ENCODE measurements around the gene ATF7. TPM values are rescaled to one million over a fixed set of nuclear protein-coding genes. Genes with fewer than 3 reads are reported as not detected.
"Not testable (repeated sequence)": the region's sequence is repeated elsewhere in the genome, so short reads cannot be mapped to it uniquely, and the experiment has no call there.

The ATF7 gene
- total RNA-seq, 1 experiment from 2014 or later: 26.9 TPM

DNA sequence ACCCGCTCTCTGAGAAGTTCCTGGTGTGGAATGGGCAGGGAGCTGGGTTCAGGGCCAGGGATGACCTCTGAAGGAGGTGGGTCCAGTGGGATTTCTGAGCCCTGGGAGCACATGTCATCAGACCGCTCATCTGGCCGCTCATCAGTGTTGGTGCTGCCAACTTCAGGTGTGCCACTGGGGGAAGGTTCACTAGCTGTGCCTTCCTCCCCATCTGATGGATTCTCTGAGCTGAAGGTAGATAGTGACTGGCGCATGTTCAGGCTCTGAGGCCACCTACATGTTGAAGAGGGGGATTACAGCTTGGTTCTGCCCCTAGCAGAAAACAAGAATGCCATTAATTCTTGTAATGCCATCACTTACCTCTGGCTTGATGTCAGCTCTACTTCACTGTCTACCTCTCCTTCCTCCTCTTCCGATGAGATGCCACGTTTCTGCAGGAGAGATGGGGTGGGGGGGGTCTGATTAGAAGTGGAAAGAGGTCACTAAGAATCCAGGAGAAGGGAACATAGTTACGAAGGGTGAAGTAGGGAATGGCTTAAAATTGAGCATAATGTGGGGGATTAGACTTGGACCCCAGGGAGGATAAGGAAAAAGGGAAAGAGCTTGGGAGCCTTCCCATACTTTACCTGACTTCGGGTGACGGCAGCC, 144.1 kb downstream of the ATF7 start:
- no peaks in the 10 kb centered on the region for H3K9me3 Mint-ChIP-seq (ENCODE audit: unreplicated experiment)
- CTCF ChIA-PET: interaction anchor here (0.5 to 1.8 kb wide), 10 partner anchors 10 to 204 kb away, joined by 3 to 9 read pairs (median 7); partner anchors contain the start of genes AAAS, MAP3K12 and TARBP2
- no peaks in the 10 kb centered on the region for H3K4me1 ChIP-seq
- POLR2A ChIA-PET: interaction anchor here (1.1 to 1.3 kb wide), 2 partner anchors 10 to 19 kb away, joined by 4 to 6 read pairs; partner anchors contain the start of gene TARBP2
- H3K27me3 ChIP-seq (replicated peaks; ENCODE audit: control insufficient read depth, insufficient read depth, low read length): no peaks in the 10 kb centered on the region
- intact Hi-C loops (cut with micrococcal nuclease; ENCODE audit: unreplicated experiment): loop anchor here (1.0 kb wide), 1 partner anchor 26 kb away; no protein-coding TSS in a partner anchor
- H3K36me3 ChIP-seq (ENCODE audit: control insufficient read depth, insufficient read depth, low read length): peaks cover 9% of the 10 kb centered on the region
- H3K9me3 ChIP-seq: no peaks in the 10 kb centered on the region
- H3K27ac Mint-ChIP-seq (ENCODE audit: unreplicated experiment): peak overlapping the region; percentile 46
- peak overlapping the region; percentile 10 for H3K4me3 Mint-ChIP-seq (ENCODE audit: unreplicated experiment)
- no peak overlapping the region for H3K4me3 ChIP-seq (ENCODE audit: low read depth, low read length)
- BruUV-seq (replicated peaks): no TSS peak
- no peaks in the 10 kb centered on the region for H3K4me1 Mint-ChIP-seq (ENCODE audit: low read depth, unreplicated experiment)
- no peaks in the 10 kb centered on the region for H3K27me3 Mint-ChIP-seq (ENCODE audit: insufficient read depth, unreplicated experiment)
- peaks cover 98% of the 10 kb centered on the region for H3K36me3 Mint-ChIP-seq (ENCODE audit: insufficient read depth, unreplicated experiment)
- peak; percentile 37 to 38 for DNase-seq
- peak; percentile 21 to 46 for TF ChIP-seq CTCF (IDR thresholded peaks at IDR 0.05; ENCODE audit: insufficient read depth in 1 of 2, low read depth in 1 of 2, low read length in 1 of 2, severe bottlenecking in 1 of 2, unreplicated experiment in 1 of 2)

GRCh38 chr12:53481458-53481857, 144.7 kb downstream of the ATF7 start:
- H3K4me3 Mint-ChIP-seq (ENCODE audit: unreplicated experiment); H3K9me3 ChIP-seq; H3K9me3 Mint-ChIP-seq (ENCODE audit: unreplicated experiment); H3K4me3 ChIP-seq (ENCODE audit: low read depth, low read length); H3K27me3 Mint-ChIP-seq (ENCODE audit: insufficient read depth, unreplicated experiment); H3K36me3 ChIP-seq (ENCODE audit: control insufficient read depth, insufficient read depth, low read length); intact Hi-C loops (cut with micrococcal nuclease; ENCODE audit: unreplicated experiment); H3K4me1 ChIP-seq; BruUV-seq (replicated peaks); DNase-seq; H3K4me1 Mint-ChIP-seq (ENCODE audit: low read depth, unreplicated experiment); H3K27me3 ChIP-seq (replicated peaks; ENCODE audit: control insufficient read depth, insufficient read depth, low read length): not testable (repeated sequence)
- Mint-ChIP-seq H3K27ac (ENCODE audit: unreplicated experiment) (peak overlapping the region; percentile 46), H3K36me3 (ENCODE audit: insufficient read depth, unreplicated experiment) (peaks cover 98% of the 10 kb centered on the region)
- POLR2A ChIA-PET: interaction anchor here (1.1 to 1.3 kb wide), 2 partner anchors 11 to 20 kb away, joined by 4 to 6 read pairs; partner anchors contain the start of gene TARBP2
- CTCF ChIA-PET: interaction anchor here (0.5 to 1.8 kb wide), 8 partner anchors 9 to 204 kb away, joined by 3 to 9 read pairs (median 7); partner anchors contain the start of genes AAAS and TARBP2

DNA sequence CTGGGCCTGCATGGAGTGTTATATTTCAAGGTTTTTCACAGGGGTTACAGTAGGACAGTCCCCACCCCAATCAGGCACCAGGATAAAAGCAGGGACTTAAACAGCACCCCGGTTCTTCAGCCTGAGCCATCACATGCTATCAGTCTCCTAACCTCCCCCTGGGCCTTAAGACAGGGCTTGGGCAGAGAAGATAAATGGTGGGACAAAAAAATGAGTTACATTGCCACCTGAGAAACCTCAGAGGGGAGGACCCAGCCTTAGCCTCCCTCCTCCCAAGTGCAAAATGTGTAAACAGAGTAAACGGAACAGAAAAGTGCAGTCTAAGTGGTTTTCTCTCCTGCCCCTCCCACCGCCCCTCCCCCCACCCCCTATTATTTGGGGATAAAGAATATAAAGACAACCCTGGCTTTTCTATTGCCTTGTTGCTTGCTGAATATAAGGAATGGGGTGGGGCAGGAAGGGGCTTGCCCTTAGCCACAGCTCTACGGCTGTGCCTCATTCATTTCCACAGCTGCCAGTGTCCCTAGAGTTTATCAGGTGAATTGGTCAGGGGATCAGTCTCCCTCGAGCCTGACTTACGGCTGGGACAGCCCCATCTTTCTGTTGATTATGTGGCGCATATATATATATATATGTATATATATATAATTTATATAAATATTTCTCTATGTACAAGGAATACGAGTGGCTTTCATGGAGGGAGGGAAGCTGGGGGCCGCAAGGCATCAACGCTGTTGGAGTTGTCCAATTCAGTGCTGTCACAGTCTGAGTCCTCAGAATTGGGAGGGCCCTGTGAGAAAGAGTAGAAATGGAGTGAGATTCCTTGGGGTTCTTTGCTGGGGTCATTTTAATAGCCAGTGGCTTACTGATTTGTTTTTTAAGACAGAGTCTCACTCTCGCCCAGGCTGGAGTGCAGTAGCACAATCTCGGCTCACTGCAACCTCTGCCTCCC, 145.4 kb downstream of the ATF7 start:
- DNase-seq: peak in 1 of 2 experiments; percentile 9
- TF ChIP-seq CTCF (IDR thresholded peaks at IDR 0.05; ENCODE audit: insufficient read depth in 1 of 2, low read depth in 1 of 2, low read length in 1 of 2, severe bottlenecking in 1 of 2, unreplicated experiment in 1 of 2): no peak
- H3K4me1 ChIP-seq: no peaks in the 10 kb centered on the region
- ChIA-PET POLR2A (interaction anchor here (1.3 kb wide), 1 partner anchor 20 kb away, joined by 6 read pairs; the partner anchor contains the start of gene TARBP2), CTCF (interaction anchor here (1.3 to 1.8 kb wide), 3 partner anchors 12 to 160 kb away, joined by 7 read pairs; partner anchors contain the start of gene AAAS)
- no peaks in the 10 kb centered on the region for H3K4me1 Mint-ChIP-seq (ENCODE audit: low read depth, unreplicated experiment)
- no peak overlapping the region for H3K4me3 ChIP-seq (ENCODE audit: low read depth, low read length)
- H3K9me3 Mint-ChIP-seq (ENCODE audit: unreplicated experiment): no peaks in the 10 kb centered on the region
- H3K27me3 ChIP-seq (replicated peaks; ENCODE audit: control insufficient read depth, insufficient read depth, low read length): no peaks in the 10 kb centered on the region
- BruUV-seq (replicated peaks): no TSS peak
- H3K4me3 Mint-ChIP-seq (ENCODE audit: unreplicated experiment): no peak overlapping the region
- peaks cover 98% of the 10 kb centered on the region for H3K36me3 Mint-ChIP-seq (ENCODE audit: insufficient read depth, unreplicated experiment)
- H3K27me3 Mint-ChIP-seq (ENCODE audit: insufficient read depth, unreplicated experiment): no peaks in the 10 kb centered on the region
- peaks cover 8% of the 10 kb centered on the region for H3K36me3 ChIP-seq (ENCODE audit: control insufficient read depth, insufficient read depth, low read length)
- intact Hi-C loops (cut with micrococcal nuclease; ENCODE audit: unreplicated experiment): no loop called here
- H3K27ac Mint-ChIP-seq (ENCODE audit: unreplicated experiment): no peak overlapping the region
- no peaks in the 10 kb centered on the region for H3K9me3 ChIP-seq
